Heart right ventricle (tissue), 16 donors: ENCODE measurements around the gene OR10A3. TPM values are rescaled to one million over a fixed set of nuclear protein-coding genes. Genes with fewer than 3 reads are reported as not detected.

Experiments
- ATAC-seq, 8 donors: fragments of 200-7000 bp; cut with Tn5 transposase; one replicate each; pipeline ENCODE4 v1.9.1; 2020; ENCODE audit warnings: mild to moderate bottlenecking in 8 of 8, moderate library complexity in 8 of 8, moderate number of reproducible peaks in 1 of 8
- DNase-seq, 2 donors: peaks; one replicate each; pipeline ENCODE4 v3.0.0-alpha.2; 2020
- H3K27ac ChIP-seq, 10 donors: fragments of 200-600 bp; sonication (generic) in 2 of 10; one replicate each; pipeline versions ENCODE4 v1.5.0 to v1.8.0; 2020 to 2022; ENCODE audit warnings: mild to moderate bottlenecking in 3 of 10
- H3K27me3 ChIP-seq, 7 donors: fragments of 200-600 bp; one replicate each; pipeline ENCODE4 v1.8.0; 2021 to 2022; ENCODE audit warnings: mild to moderate bottlenecking in 2 of 7
- H3K36me3 ChIP-seq, 9 donors: fragments of 200-600 bp; sonication (generic) in 1 of 9; one replicate each; pipeline versions ENCODE4 v1.5.0 to v1.8.0; 2020 to 2022; ENCODE audit warnings: mild to moderate bottlenecking in 2 of 9
- H3K4me1 ChIP-seq, 9 donors: fragments of 200-600 bp; sonication (generic) in 1 of 9; one replicate each; pipeline versions ENCODE4 v1.5.0 to v1.8.0; 2020 to 2022; ENCODE audit warnings: mild to moderate bottlenecking in 4 of 9
- H3K4me3 ChIP-seq, 10 donors: fragments of 200-600 bp; sonication (generic) in 2 of 10; one replicate each; pipeline versions ENCODE4 v1.5.0 to v1.8.0; 2020 to 2022; ENCODE audit warnings: mild to moderate bottlenecking in 7 of 10, moderate library complexity in 2 of 10
- H3K9me3 ChIP-seq, 11 donors: fragments of 200-600 bp in 10 of 11; sonication (generic) in 2 of 11; one replicate each; pipeline versions ENCODE4 v1.5.0 to v1.8.0; 2013 to 2022; ENCODE audit warnings: mild to moderate bottlenecking in 2 of 11, control low read depth in 1 of 11, moderate library complexity in 1 of 11
- WGBS, 2 donors: extraction: QIAGEN DNeasy Blood & Tissue Kit; methylation state at CpG; one replicate each; pipeline ENCODE4 v1.1.7; 2013; ENCODE audit warnings: inconsistent platforms in 1 of 2; 5-methylcytosine and 5-hydroxymethylcytosine counted together
- intact Hi-C, 10 donors: fragments of 100-400 bp; cut with DNase I; formaldehyde crosslinking; loops; one replicate each; pipeline versions ENCODE4 v1.11.1 to v1.14.2; 2022
- polyA plus RNA-seq, 2 donors: library from polyadenylated mRNA; stranded (reverse); fragments of 200-250 nt; gene quantifications; one replicate each; pipeline ENCODE4 v1.2.3, GENCODE V29; 2013
- total RNA-seq, 10 donors: library from RNA; stranded (reverse); fragmentation: NEBNext Ultra II Directional in 3 of 10; extraction: Animal tissue kit (Norgen Biotek cat#: 25700) in 3 of 10; gene quantifications; one replicate each; pipeline versions ENCODE4 v1.2.1 to v1.2.4, GENCODE V29; 2021 to 2023
- TF ChIP-seq, protein P1 (sequence below), 9 donors: fragments of 200-600 bp; sonication (generic) in 2 of 9; IDR thresholded peaks; one replicate each; pipeline versions ENCODE4 v1.5.0 to v1.8.0; 2021 to 2022; ENCODE audit warnings: antibody characterized with exemption in 9 of 9, mild to moderate bottlenecking in 5 of 9, moderate library complexity in 1 of 9
- donor health status: Arrhythmogenic right ventricular cardiomyopathy.
- donor health status: ischemic (EF 13 %, LVEDD 7.1; RV severe dilation, severe dysfunction).
- donor health status: healthy with polysubstance abuse.
- donor health status: DM: no; HTN: yes; CAD: no.
- donor health status: DM: no; HTN: no; CAD: no.
- donor health status: ischemic (EF 25% LVEDD 6.9; RV normal size, moderate dysfunction).
- donor health status: ischemic (EF 25% LVEDD 5.7; RV mildly dilated, moderate dysfunction).
- donor health status: healthy.
- donor health status: DM: yes; HTN: yes; CAD: no.
- donor health status: Ischemic cardiomyopathy.
- donor health status: ischemic (EF 35%, LVEDD 5.7; RV mildly dilated, moderate dysfunction).
- donor health status: nonischemic (EF 11% LVEDD 7.7; RV severe dilation, severe dysfunction).
- donor health status: DM: yes; HTN: yes; CAD: no.
- donor health status: PGD.
- donor health status: ischemic (EF 29% LVEDD 5.4; RV normal size, mild dysfunction).
- donor health status: nonischemic (EF 23%, LVEDD 6.1; RV moderate dilation, normal function).

OR10A3 gene
- total and polyA plus RNA-seq, 12 donors = not detected

DNA sequence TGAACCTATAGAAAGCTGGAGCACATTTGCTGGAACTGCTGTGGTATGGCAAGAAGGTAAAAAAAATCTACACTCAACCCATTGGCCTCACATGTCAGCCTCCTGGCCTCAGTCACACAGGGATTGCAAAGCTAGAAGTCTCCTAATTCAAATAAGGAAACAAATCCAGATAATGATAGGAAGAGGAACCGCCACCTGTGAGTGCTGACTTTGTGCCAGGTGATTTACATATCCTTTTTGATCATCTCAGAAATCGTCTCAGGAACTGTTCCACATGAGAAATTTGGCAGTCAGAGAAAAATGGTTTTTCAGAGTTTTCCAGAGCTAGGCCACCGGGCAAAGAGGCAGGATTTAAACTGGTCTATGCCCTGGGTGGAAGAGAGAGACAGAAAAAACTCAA lies 22.8 kb upstream of the OR10A3 start:
- intact Hi-C loops = no loop called here
- Histone ChIP-seq H3K27me3 (peaks cover 0 to 14% (median 11%) of the 10 kb centered on the region in 7 donors), H3K36me3 (no peaks in the 10 kb centered on the region), H3K27ac (no peak overlapping the region), H3K4me3 (no peak overlapping the region), H3K4me1 (no peaks in the 10 kb centered on the region), H3K9me3 (no peaks in the 10 kb centered on the region)
- DNase-seq (no peak), ATAC-seq (no peak)
- TF ChIP-seq, protein P1, sequence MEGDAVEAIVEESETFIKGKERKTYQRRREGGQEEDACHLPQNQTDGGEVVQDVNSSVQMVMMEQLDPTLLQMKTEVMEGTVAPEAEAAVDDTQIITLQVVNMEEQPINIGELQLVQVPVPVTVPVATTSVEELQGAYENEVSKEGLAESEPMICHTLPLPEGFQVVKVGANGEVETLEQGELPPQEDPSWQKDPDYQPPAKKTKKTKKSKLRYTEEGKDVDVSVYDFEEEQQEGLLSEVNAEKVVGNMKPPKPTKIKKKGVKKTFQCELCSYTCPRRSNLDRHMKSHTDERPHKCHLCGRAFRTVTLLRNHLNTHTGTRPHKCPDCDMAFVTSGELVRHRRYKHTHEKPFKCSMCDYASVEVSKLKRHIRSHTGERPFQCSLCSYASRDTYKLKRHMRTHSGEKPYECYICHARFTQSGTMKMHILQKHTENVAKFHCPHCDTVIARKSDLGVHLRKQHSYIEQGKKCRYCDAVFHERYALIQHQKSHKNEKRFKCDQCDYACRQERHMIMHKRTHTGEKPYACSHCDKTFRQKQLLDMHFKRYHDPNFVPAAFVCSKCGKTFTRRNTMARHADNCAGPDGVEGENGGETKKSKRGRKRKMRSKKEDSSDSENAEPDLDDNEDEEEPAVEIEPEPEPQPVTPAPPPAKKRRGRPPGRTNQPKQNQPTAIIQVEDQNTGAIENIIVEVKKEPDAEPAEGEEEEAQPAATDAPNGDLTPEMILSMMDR (IDR thresholded peaks at IDR 0.05) = no peak
- WGBS, 2 donors = 54 to 58% methylated on average over 3 of the region's 3 CpGs

DNA sequence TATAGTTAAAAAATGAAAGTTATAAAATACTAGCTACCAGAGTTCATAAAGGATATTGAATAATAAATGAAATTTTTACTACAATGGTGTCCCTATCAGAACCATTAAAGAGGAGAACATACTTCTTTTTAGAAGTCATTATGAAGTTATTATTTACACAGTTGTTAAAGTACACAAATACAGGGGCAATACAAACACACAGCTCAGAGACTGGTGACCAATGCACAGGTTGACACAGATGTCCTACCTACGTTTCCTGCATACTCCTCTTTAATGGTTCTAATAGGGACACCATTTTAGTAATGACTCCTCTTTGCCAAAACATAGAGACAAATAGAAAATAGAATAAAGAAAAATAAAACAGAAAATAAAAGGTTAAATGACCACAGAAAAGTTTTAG lies 13.7 kb upstream of the OR10A3 start:
- Histone ChIP-seq H3K27me3 (peaks cover 0 to 6% (median 0%) of the 10 kb centered on the region in 7 donors), H3K9me3 (peaks cover 0 to 13% (median 0%) of the 10 kb centered on the region in 11 donors), H3K36me3 (no peaks in the 10 kb centered on the region), H3K4me3 (no peak overlapping the region), H3K27ac (no peak overlapping the region), H3K4me1 (no peaks in the 10 kb centered on the region)
- intact Hi-C loops = no loop called here
- WGBS, 2 donors = 67 to 69% methylated on average over 1 of the region's 1 CpG
- no peak for ATAC-seq
- TF ChIP-seq, protein P1 (IDR thresholded peaks at IDR 0.05) = no peak
- no peak for DNase-seq

DNA sequence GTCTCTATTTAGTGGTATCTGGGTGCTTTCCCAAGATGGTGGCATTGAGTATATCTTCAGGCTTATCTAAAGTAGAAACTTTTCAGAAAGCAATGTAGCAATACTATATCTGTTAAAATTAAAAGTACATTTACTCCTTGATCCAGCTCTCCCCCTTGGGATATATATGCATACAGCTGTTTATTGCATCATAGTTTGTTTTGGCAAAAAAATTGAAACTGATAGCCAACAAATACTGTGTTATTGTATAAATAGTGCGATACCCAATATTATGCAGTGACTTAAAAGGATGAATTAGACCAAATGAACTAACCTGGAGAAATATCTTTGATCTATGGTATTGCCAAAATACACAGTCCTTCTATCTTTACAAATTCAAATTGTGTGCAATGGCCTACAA lies 8.4 kb upstream of the OR10A3 start:
- Histone ChIP-seq H3K27me3 (peaks cover 0 to 16% (median 0%) of the 10 kb centered on the region in 7 donors), H3K27ac (no peak overlapping the region), H3K36me3 (no peaks in the 10 kb centered on the region), H3K4me3 (no peak overlapping the region), H3K4me1 (no peaks in the 10 kb centered on the region), H3K9me3 (peaks cover 0 to 7% (median 0%) of the 10 kb centered on the region in 11 donors)
- intact Hi-C loops = no loop called here
- ATAC-seq (no peak), DNase-seq (no peak)
- 73 to 76% methylated on average over 1 of the region's 1 CpG for WGBS, 2 donors
- TF ChIP-seq, protein P1 (IDR thresholded peaks at IDR 0.05) = no peak

DNA sequence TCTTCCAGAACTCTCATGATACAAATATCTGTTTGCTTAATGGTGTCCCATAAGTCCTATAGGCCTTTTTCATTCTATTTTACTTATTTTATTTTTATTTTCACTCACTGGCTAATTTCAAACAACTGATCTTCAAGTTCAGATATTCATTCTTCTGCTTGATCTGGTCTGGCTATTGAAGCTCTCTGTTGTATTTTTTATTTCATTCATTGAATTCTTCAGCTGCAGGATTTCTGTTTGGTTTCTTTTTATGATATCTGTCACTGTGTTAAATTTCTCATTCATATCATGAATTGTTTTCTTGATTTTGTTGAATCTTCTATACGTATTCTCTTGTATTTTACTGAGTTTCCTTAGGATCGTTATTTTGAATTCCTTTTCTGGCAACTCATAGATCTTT lies 2.6 kb upstream of the OR10A3 start:
- no peak overlapping the region for H3K27ac ChIP-seq
- DNase-seq (no peak), ATAC-seq (no peak)
- H3K9me3 ChIP-seq = peaks cover 0 to 33% (median 19%) of the 10 kb centered on the region in 11 donors
- no peak overlapping the region for H3K4me3 ChIP-seq
- TF ChIP-seq, protein P1 (IDR thresholded peaks at IDR 0.05) = no peak
- no peaks in the 10 kb centered on the region for H3K4me1 ChIP-seq
- 84 to 86% methylated on average over 2 of the region's 2 CpGs for WGBS, 2 donors
- no peaks in the 10 kb centered on the region for H3K36me3 ChIP-seq
- intact Hi-C loops = no loop called here
- H3K27me3 ChIP-seq = peaks cover 0 to 10% (median 0%) of the 10 kb centered on the region in 7 donors
